Right atrium auricular region (tissue), 2 donors: ENCODE results near the gene CXorf58. TPM values are rescaled to one million over a fixed set of nuclear protein-coding genes. Genes with fewer than 3 reads are reported as not detected.

Experiments used
- DNase-seq: peaks from one replicate; pipeline ENCODE4 v3.0.0-alpha.2; 2019; ENCODE audit warnings: low spot score
- H3K27ac ChIP-seq, 2 donors: fragments of 200-600 bp; sonication (generic); 1 replicate in 1 of 2; 2 replicates in 1 of 2; pipeline ENCODE4 v1.5.1; 2016 to 2019
- H3K27me3 ChIP-seq, 2 donors: fragments of 200-600 bp; sonication (generic); one replicate each; pipeline versions ENCODE4 v1.5.1 to v1.6.0; 2017 to 2019
- H3K36me3 ChIP-seq: fragments of 200-600 bp; sonication (generic); one replicate; pipeline ENCODE4 v1.5.1; 2016
- H3K4me1 ChIP-seq, 2 donors: fragments of 200-600 bp; sonication (generic); one replicate each; pipeline versions ENCODE4 v1.5.1 to v1.6.0; 2017 to 2019
- H3K4me3 ChIP-seq, 2 donors: fragments of 200-600 bp; sonication (generic); 1 replicate in 1 of 2; 2 replicates in 1 of 2; pipeline ENCODE4 v1.5.1; 2017 to 2019; ENCODE audit warnings: mild to moderate bottlenecking in 1 of 2, moderate library complexity in 1 of 2
- H3K9me3 ChIP-seq, 2 donors: fragments of 200-600 bp; sonication (generic); one replicate each; pipeline ENCODE4 v1.5.1; 2019
- CTCF ChIP-seq, 2 donors: fragments of 200-600 bp; sonication (generic); IDR thresholded peaks; one replicate each; pipeline ENCODE4 v1.5.1; 2019; ENCODE audit warnings: antibody characterized with exemption in 2 of 2
- total RNA-seq, 2 donors: library from RNA; depleted of rRNA; stranded (reverse); fragments of >200 nt; gene quantifications; one replicate each; pipeline ENCODE4 v1.1.0, GENCODE V29; 2016

CXorf58 gene
- total RNA-seq, 2 donors from 2014 or later, result not detected

DNA sequence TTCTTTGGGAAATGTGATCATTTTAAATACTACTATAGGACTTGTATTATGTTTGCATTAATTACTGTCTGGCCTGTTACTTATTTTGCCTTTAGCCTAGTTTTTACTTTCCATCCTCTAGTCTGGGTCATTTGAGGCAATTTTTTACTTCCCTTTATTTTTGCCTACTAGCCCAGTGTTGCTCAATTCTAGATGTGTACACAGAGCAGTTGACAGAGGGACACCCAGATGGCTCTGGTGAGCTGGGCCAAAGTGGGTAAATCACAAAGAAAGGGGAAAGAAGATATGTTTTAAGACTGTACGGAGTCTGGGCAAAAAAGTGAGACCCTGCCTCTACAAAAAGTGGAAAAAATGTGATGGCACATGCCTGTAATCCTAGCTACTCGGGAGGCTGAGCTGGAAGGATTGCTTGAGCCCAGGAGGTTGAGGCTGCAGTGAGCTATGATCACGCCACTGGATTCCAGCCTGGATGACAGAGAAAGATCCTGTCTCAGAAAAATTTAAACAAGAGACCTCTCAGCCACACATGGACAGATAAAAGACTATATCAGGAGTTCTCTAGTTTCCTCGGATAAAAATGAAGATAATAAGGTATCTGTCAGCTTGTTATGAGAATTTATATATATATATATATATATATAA is 35.8 kb upstream of the CXorf58 start:
- no peak for DNase-seq
- H3K4me1 ChIP-seq, result no peaks in the 10 kb centered on the region
- H3K36me3 ChIP-seq, result no peaks in the 10 kb centered on the region
- H3K27me3 ChIP-seq, result no peaks in the 10 kb centered on the region
- H3K27ac ChIP-seq, result no peak overlapping the region
- no peaks in the 10 kb centered on the region for H3K9me3 ChIP-seq
- no peak overlapping the region for H3K4me3 ChIP-seq
- no peak for TF ChIP-seq CTCF (IDR thresholded peaks at IDR 0.05)

- no peak for DNase-seq
- TF ChIP-seq CTCF (IDR thresholded peaks at IDR 0.05), result no peak
- no peak overlapping the region for H3K4me3 ChIP-seq
- no peaks in the 10 kb centered on the region for H3K4me1 ChIP-seq
- no peaks in the 10 kb centered on the region for H3K27me3 ChIP-seq
- no peaks in the 10 kb centered on the region for H3K9me3 ChIP-seq
- no peaks in the 10 kb centered on the region for H3K36me3 ChIP-seq
- H3K27ac ChIP-seq, result no peak overlapping the region
Measured at GRCh38 chrX:23879380-23880090, 28.3 kb upstream of the CXorf58 start.

GRCh38 chrX:23883737-23884354 is 24.0 kb upstream of the CXorf58 start:
- TF ChIP-seq CTCF (IDR thresholded peaks at IDR 0.05), result no peak
- Histone ChIP-seq H3K4me1 (no peaks in the 10 kb centered on the region), H3K9me3 (no peaks in the 10 kb centered on the region), H3K27me3 (no peaks in the 10 kb centered on the region), H3K4me3 (no peak overlapping the region), H3K36me3 (no peaks in the 10 kb centered on the region), H3K27ac (no peak overlapping the region)
- DNase-seq, result no peak

- no peaks in the 10 kb centered on the region for H3K36me3 ChIP-seq
- no peak for TF ChIP-seq CTCF (IDR thresholded peaks at IDR 0.05)
Measured at GRCh38 chrX:23884427-23885024, 23.3 kb upstream of the CXorf58 start.

GRCh38 chrX:23885803-23886202 is 22.0 kb upstream of the CXorf58 start:
- no peak for DNase-seq
- no peak overlapping the region for H3K27ac ChIP-seq
- no peaks in the 10 kb centered on the region for H3K27me3 ChIP-seq
- H3K4me1 ChIP-seq, result no peaks in the 10 kb centered on the region
- no peak for TF ChIP-seq CTCF (IDR thresholded peaks at IDR 0.05)
- no peaks in the 10 kb centered on the region for H3K36me3 ChIP-seq
- H3K4me3 ChIP-seq, result no peak overlapping the region
- H3K9me3 ChIP-seq, result no peaks in the 10 kb centered on the region

More at GRCh38 chrX:23884427-23885024, 23.3 kb upstream of the CXorf58 start:
- DNase-seq, result no peak
- no peaks in the 10 kb centered on the region for H3K27me3 ChIP-seq
- H3K27ac ChIP-seq, result no peak overlapping the region
- H3K4me1 ChIP-seq, result no peaks in the 10 kb centered on the region
- no peak overlapping the region for H3K4me3 ChIP-seq
- H3K9me3 ChIP-seq, result no peaks in the 10 kb centered on the region
